ENCODE results near the gene FCN1.

The FCN1 gene

DNA sequence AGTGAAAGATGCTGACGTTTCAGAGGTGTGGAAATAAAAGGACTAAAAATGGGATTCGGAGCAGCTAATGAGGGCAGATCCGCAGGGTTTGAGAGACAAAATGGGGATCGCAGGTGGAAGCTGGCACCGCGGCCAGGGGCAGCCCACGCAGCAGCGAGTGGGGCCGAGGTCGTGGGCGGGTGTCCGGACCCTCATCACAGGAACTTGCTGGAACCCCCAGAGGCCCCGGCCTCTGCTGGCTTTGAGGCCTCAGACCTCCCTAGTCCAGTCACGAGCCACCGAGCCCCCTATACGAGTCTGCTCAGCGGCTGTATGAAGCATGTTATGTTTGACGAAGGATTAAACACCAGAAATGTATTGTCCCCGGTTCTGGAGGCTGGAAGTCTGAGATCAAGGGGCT is 45.8 kb upstream of the FCN1 start:
- ChIA-PET CTCF (no interaction called here), POLR2A (no interaction called here)
- DNase-seq (ENCODE audit: extremely low spot score), result no peak
- TF ChIP-seq CTCF (IDR thresholded peaks at IDR 0.05; ENCODE audit: control extremely low read depth, extremely low read depth, low read depth, missing control alignments), result no peak

DNA sequence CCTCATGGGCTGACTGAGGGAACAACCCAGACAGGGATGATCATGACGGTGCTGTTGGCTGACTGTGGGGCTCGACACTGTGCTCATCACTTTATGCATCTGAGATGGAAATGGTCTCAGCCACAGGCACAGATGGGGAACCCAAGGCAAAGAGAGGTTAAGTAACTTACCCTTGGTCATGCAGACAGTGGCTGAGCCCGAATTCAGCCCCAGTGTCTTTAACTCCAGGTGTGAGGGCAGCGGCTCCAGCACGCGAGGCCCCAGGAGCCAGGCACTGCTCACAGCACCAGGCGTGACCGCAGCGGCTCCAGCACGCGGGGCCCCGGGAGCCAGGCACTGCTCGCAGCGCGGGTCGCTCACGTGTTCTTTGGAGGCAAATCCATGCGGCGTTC is 45.3 kb upstream of the FCN1 start:
- ChIA-PET POLR2A (interaction anchor here (0.6 kb wide), 1 partner anchor 10 kb away, joined by 8 read pairs; no protein-coding TSS in a partner anchor), CTCF (no interaction called here)
- no peak for DNase-seq (ENCODE audit: extremely low spot score)
- TF ChIP-seq CTCF (IDR thresholded peaks at IDR 0.05; ENCODE audit: control extremely low read depth, extremely low read depth, low read depth, missing control alignments), result no peak

DNA sequence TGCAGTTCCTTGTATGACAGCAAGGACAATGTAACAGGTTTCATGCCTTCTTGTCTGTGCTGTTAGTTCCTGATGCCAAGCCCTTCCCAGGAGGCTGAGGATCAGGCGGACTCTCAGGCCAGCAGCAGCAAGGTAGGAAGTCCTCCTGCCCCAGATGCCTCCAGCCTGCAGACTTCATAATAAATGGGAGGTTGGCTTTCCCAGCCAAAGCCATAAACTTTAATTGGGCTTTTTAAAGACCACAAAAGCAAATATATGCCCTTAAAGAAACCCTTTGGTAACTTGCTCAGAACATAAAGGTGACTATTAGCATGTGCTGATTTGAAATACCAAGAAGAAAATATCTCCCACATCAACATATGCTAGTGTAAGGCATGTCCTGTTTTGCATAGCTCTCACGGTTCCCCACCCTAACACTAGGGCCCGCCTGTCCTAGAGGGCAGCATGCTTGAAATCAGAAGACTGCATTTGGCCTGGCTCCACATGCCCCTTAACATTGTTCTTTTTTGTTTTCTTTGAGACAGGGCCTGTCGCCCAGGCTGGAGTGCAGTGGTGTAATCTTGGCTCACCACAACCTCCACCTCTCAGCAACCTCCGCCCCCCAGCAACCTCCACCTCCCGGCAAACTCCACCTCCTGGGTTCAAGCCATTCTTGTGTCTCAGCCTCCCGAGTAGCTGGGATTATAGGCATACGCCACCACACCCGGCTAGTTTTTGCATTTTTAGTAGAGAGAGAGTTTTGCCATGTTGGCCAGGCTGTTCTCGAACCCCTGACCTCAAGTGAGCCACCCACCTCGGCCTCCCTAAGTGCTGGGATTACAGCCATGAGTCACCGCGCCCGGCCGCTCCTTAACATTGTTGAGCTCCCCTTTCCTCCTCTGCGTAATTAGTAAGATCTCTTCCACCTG is 44.6 kb upstream of the FCN1 start:
- no peak for DNase-seq (ENCODE audit: extremely low spot score)
- POLR2A ChIA-PET, result interaction anchor here (0.6 kb wide), 1 partner anchor 9 kb away, joined by 8 read pairs; no protein-coding TSS in a partner anchor
- CTCF ChIA-PET, result no interaction called here
- no peak for TF ChIP-seq CTCF (IDR thresholded peaks at IDR 0.05; ENCODE audit: control extremely low read depth, extremely low read depth, low read depth, missing control alignments)

- CTCF ChIA-PET, result no interaction called here
These were observed 43.8 kb upstream of the FCN1 start for GRCh38 chr9:134961331-134962064.

GRCh38 chr9:134960701-134961181 is 43.0 kb upstream of the FCN1 start:
- no peak for TF ChIP-seq CTCF (IDR thresholded peaks at IDR 0.05; ENCODE audit: control extremely low read depth, extremely low read depth, low read depth, missing control alignments)
- ChIA-PET POLR2A (no interaction called here), CTCF (no interaction called here)
- DNase-seq (ENCODE audit: extremely low spot score), result no peak

More at GRCh38 chr9:134961331-134962064, 43.8 kb upstream of the FCN1 start:
- no peak for TF ChIP-seq CTCF (IDR thresholded peaks at IDR 0.05; ENCODE audit: control extremely low read depth, extremely low read depth, low read depth, missing control alignments)
- POLR2A ChIA-PET, result no interaction called here
- no peak for DNase-seq (ENCODE audit: extremely low spot score)

DNA sequence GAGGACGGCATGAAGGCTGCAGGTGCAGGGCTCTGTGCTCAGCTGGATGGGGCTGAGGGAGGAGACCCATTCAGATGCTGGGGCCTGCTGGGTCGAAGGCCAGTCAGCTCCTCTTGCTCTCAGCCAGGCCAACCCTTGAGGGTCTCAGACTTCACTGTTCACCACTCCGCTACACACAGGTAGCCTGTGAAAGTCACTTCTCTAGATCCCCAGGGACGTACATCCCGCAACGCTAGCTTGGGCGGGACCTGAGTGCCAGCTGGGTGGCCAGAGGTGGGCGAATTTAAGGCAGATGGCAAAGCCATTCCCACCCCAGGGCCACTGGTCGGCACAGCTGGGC is 42.2 kb upstream of the FCN1 start:
- TF ChIP-seq CTCF (IDR thresholded peaks at IDR 0.05; ENCODE audit: control extremely low read depth, extremely low read depth, low read depth, missing control alignments), result no peak
- CTCF ChIA-PET, result no interaction called here
- DNase-seq (ENCODE audit: extremely low spot score), result no peak
- POLR2A ChIA-PET, result no interaction called here
